HUES6 (cell line): ENCODE measurements around the gene PPP1R9A.

ENCODE experiments used
- H3K27ac ChIP-seq: 2 replicates; pipeline ENCODE4 v1.7.0; 2013; ENCODE audit warnings: low read depth, mild to moderate bottlenecking, low read length, inconsistent platforms
- H3K27me3 ChIP-seq: 2 replicates; pipeline ENCODE4 v1.6.1; 2013; ENCODE audit warnings: low read length; ENCODE audit not compliant: control insufficient read depth, insufficient read depth
- H3K36me3 ChIP-seq: 2 replicates; pipeline ENCODE4 v1.6.1; 2013; ENCODE audit warnings: low read length; ENCODE audit not compliant: control insufficient read depth, insufficient read depth
- H3K4me1 ChIP-seq: 2 replicates; pipeline ENCODE4 v1.6.1; 2013; ENCODE audit warnings: low read length; ENCODE audit not compliant: control insufficient read depth, insufficient read depth
- H3K4me3 ChIP-seq: 2 replicates; pipeline ENCODE4 v1.5.1; 2013; ENCODE audit warnings: low read depth, low read length
- H3K9ac ChIP-seq: one replicate; pipeline ENCODE4 v1.6.1; 2013; ENCODE audit warnings: mild to moderate bottlenecking, low read length
- H3K9me3 ChIP-seq: 2 replicates; pipeline ENCODE4 v1.6.1; 2013; ENCODE audit warnings: low read depth, low read length; ENCODE audit not compliant: control insufficient read depth, insufficient read depth

PPP1R9A gene

GRCh38 chr7:95335093-95335492 is 427.7 kb downstream of the PPP1R9A start:
- no peaks in the 10 kb centered on the region for H3K9me3 ChIP-seq
- H3K27me3 ChIP-seq: no peaks in the 10 kb centered on the region
- no peak overlapping the region for H3K27ac ChIP-seq
- no peak overlapping the region for H3K4me3 ChIP-seq
- H3K4me1 ChIP-seq: no peaks in the 10 kb centered on the region; the same call in 1 of the 2 replicates
- no peaks in the 10 kb centered on the region for H3K36me3 ChIP-seq
- no peak overlapping the region for H3K9ac ChIP-seq

GRCh38 chr7:95338832-95339231 is 431.4 kb downstream of the PPP1R9A start:
- no peaks in the 10 kb centered on the region for H3K27me3 ChIP-seq
- H3K9me3 ChIP-seq: no peaks in the 10 kb centered on the region
- H3K9ac ChIP-seq: no peak overlapping the region
- peaks cover 13% of the 10 kb centered on the region for H3K4me1 ChIP-seq
- no peaks in the 10 kb centered on the region for H3K36me3 ChIP-seq
- no peak overlapping the region for H3K27ac ChIP-seq
- no peak overlapping the region for H3K4me3 ChIP-seq

- H3K4me3 ChIP-seq: no peak overlapping the region
- no peaks in the 10 kb centered on the region for H3K36me3 ChIP-seq
- H3K27me3 ChIP-seq: no peaks in the 10 kb centered on the region
- H3K27ac ChIP-seq: no peak overlapping the region
- no peak overlapping the region for H3K9ac ChIP-seq
- H3K4me1 ChIP-seq: peaks cover 13% of the 10 kb centered on the region
- no peaks in the 10 kb centered on the region for H3K9me3 ChIP-seq
Observed at GRCh38 chr7:95340491-95340890, 433.1 kb downstream of the PPP1R9A start.

- Histone ChIP-seq H3K27me3 (no peaks in the 10 kb centered on the region), H3K9ac (no peak overlapping the region), H3K36me3 (no peaks in the 10 kb centered on the region), H3K27ac (no peak overlapping the region), H3K4me3 (no peak overlapping the region), H3K9me3 (no peaks in the 10 kb centered on the region), H3K4me1 (peaks cover 13% of the 10 kb centered on the region)
Observed at GRCh38 chr7:95342029-95342428, 434.6 kb downstream of the PPP1R9A start.

- Histone ChIP-seq H3K27ac (no peak overlapping the region), H3K9ac (no peak overlapping the region), H3K27me3 (no peaks in the 10 kb centered on the region), H3K4me1 (peaks cover 13% of the 10 kb centered on the region), H3K4me3 (no peak overlapping the region), H3K9me3 (no peaks in the 10 kb centered on the region), H3K36me3 (no peaks in the 10 kb centered on the region)
Observed at GRCh38 chr7:95342642-95343307, 435.4 kb downstream of the PPP1R9A start.
